Breast epithelium (tissue), 3 donors: ENCODE data around the gene ARL2BP.

Experiments
- POLR2A ChIP-seq: fragments of 450-650 bp; IDR thresholded peaks from one replicate; pipeline ENCODE4 v1.6.1; 2016; ENCODE audit warnings: antibody characterized with exemption, mild to moderate bottlenecking, moderate library complexity
- POLR2AphosphoS5 ChIP-seq, 3 donors: sonication (generic); formaldehyde crosslinking; IDR thresholded peaks; one replicate each; pipeline ENCODE4 v1.6.1; 2017; ENCODE audit warnings: antibody characterized with exemption in 3 of 3
- TF ChIP-seq, protein P1 (sequence below), 3 donors: fragments of 450-650 bp; IDR thresholded peaks; one replicate each; pipeline ENCODE4 v1.5.1; 2016 to 2017; ENCODE audit warnings: antibody characterized with exemption in 3 of 3, mild to moderate bottlenecking in 3 of 3, moderate library complexity in 3 of 3

DNA sequence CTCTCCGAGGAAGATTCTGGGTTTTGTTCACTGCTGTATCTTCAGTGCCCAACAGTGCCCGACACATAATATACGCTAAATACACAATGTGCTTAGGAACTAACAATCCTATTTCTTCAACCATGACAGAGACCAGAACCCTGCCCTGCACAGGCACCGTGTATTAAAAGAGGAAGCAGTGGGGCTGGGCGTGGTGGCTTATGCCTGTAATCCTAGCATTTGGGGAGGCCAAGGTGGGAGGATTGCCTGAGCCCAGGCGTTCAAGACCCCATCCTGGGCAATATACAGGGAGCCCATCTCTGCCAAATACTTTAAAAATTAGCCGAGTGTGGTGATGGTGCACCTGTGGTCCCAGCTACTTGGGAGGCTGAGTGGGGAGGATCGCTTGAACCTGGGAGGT lies 19.3 kb downstream of the ARL2BP start:
- TF ChIP-seq, protein P1, sequence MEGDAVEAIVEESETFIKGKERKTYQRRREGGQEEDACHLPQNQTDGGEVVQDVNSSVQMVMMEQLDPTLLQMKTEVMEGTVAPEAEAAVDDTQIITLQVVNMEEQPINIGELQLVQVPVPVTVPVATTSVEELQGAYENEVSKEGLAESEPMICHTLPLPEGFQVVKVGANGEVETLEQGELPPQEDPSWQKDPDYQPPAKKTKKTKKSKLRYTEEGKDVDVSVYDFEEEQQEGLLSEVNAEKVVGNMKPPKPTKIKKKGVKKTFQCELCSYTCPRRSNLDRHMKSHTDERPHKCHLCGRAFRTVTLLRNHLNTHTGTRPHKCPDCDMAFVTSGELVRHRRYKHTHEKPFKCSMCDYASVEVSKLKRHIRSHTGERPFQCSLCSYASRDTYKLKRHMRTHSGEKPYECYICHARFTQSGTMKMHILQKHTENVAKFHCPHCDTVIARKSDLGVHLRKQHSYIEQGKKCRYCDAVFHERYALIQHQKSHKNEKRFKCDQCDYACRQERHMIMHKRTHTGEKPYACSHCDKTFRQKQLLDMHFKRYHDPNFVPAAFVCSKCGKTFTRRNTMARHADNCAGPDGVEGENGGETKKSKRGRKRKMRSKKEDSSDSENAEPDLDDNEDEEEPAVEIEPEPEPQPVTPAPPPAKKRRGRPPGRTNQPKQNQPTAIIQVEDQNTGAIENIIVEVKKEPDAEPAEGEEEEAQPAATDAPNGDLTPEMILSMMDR (IDR thresholded peaks at IDR 0.05) = no peak
- TF ChIP-seq POLR2A = no peak
- TF ChIP-seq POLR2AphosphoS5 (IDR thresholded peaks at IDR 0.05) = no peak
